HFF-Myc (cell line): ENCODE data around the gene ARL4D.

ENCODE experiments used
- DNase-seq: peaks from one replicate; pipeline ENCODE4 v3.0.0-alpha.2; 2011; ENCODE audit warnings: low read depth; ENCODE audit errors: extremely low read depth
- H3K4me3 ChIP-seq: replicated peaks from 2 replicates; pipeline ENCODE4 v1.5.1; 2011; ENCODE audit warnings: low read depth, mild to moderate bottlenecking, control low read depth, low read length
- CTCF ChIP-seq: IDR thresholded peaks from 2 replicates; pipeline ENCODE4 v1.5.1; 2012; ENCODE audit warnings: mild to moderate bottlenecking, low read depth, low read length, control low read depth; ENCODE audit errors: missing control alignments

The ARL4D gene

DNA sequence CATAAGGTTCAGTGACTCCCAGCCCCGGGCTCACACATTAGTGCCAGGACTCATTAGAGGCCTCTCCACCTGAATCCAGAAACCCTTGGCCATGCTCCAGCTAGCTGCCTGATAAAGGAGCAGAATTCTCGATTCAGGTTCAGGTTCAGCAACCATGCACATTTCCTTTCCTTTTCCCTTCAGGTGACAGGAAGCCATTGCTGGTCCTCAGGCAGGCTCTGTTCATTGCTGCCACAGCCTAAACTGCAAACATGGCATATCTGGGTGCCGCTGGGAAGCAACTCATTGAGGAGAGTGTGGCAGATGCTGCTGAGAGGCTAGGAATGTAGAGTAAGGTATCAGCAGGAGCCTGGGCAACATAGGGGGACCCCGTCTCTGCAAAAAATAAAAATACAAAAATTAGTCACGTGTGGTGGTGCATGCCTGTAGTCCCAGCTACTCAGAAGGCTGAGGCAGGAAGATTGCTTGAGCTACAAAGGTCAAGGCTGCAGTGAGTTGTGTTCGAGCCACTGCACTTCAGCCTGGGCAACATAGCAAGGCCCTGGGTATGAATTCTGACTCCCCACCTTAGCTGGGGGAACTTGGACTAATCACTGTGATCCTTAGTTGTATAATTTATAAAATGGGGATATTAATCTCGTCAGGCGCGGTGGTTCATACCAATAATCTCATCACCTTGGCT lies 28.7 kb downstream of the ARL4D start:
- H3K4me3 ChIP-seq, result no peak overlapping the region
- no peak for DNase-seq
- no peak for TF ChIP-seq CTCF

DNA sequence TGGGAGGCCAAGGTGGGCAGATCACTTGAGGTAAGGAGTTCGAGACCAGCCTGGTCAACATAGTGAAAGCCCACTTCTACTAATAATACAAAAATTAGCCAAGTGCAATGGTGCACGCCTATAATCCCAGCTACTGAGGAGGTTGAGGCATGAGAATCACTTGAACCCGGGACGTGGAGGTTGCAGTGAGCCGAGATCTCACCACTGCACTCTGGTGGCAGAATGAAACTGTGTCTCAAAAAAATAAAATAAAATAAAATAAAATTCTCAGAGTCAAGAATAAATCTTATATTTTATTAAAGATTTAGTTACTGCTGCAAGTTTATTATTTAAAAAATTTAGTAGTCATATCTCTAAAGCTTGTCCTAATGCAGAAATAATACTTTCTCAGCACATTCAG lies 29.7 kb downstream of the ARL4D start:
- no peak overlapping the region for H3K4me3 ChIP-seq
- no peak for DNase-seq
- TF ChIP-seq CTCF, result peak; percentile 25

GRCh38 chr17:43430936-43431713 lies 32.3 kb downstream of the ARL4D start:
- H3K4me3 ChIP-seq, result no peak overlapping the region
- DNase-seq, result no peak
- TF ChIP-seq CTCF, result no peak

DNA sequence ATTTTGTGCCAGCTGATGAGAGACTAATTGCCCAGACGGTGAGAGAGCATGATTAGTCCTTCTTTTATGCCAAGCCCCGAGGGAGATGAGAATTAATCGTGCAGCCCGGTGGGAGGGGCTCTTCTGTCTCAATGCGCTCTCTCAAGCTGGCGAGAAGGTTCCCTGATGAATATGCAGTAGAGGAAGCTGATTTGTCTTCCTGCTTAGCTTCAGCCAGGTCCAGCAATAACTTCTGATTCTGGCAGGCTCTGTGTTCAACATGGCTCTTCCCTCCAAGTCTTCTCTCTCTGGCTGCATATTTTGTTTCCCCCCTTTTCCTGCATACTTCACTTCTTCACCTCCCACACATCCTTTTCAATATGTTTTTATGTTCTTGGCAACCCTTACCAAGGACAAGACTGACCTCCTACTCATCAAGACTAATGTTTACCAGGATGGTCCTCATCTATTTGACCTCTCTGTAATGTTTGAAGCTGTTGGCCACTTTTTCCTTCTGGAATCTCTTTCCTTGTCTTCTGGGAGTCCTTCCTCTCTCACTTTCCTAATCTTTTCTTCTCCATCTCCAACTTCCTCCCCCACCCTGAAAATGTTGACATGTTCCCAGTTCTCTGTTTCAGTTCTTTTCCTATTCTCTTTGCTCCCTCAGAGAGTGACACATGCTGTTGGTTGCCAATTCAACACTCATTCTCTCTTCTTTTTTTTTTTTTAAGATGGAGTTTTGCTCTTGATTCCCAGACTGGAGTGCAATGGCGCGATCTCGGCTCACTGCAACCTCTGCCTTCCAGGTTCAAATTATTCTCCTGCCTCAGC lies 33.1 kb downstream of the ARL4D start:
- H3K4me3 ChIP-seq, result no peak overlapping the region
- DNase-seq, result no peak
- no peak for TF ChIP-seq CTCF

DNA sequence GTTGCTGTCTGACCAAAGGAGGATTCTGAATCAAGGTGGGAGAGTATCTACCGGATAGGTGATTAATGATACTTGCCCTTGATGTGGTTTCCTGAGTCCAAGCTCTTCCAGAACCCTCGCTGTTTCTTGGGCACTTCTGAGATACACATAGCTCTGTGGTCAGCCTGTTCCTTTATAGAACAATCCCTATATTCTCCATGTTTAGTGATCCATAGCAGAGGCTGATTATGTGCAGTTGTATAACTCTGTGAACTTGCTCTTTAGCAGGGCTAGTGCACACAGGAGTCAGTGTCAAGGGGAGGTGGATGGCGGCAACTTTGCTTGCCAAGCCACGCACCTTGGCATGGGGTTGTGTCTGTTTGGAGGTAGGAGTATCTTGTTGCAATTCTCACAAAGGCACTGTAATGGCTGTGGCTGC lies 36.1 kb downstream of the ARL4D start:
- H3K4me3 ChIP-seq, result no peak overlapping the region
- DNase-seq, result no peak
- no peak for TF ChIP-seq CTCF

- no peak for TF ChIP-seq CTCF
- DNase-seq, result no peak
- H3K4me3 ChIP-seq, result no peak overlapping the region
Measured at GRCh38 chr17:43437756-43438155, 39.0 kb downstream of the ARL4D start.
